A204.1 (cell line): ENCODE measurements around the gene RCBTB1.
"Not testable (repeated sequence)": the region's sequence is repeated elsewhere in the genome, so short reads cannot be mapped to it uniquely, and the experiment has no call there.

ENCODE experiments used
- FAIRE-seq: peaks from 2 replicates; lab custom pipeline; 2012; peaks lifted over from hg19 to GRCh38; lab: Jason Lieb, UNC

Gene RCBTB1

DNA sequence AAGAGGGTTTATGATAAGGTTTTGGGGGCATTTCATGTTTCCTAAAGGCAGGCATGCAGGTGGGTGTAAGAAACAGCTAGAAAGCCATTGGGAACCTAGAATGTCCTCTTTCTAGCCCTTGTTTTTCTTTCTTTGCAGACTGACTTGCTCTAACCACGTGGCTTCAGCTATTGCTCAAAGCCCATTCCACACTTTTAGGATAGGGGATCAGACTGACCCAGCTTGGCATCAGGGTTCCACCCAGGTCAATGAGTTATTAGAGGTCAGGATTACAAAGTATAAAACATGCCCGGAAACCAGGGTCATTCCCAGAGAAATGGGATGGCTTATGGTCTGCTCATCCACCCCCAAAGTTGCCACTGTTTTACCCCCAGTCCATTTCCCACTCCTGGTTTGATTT, 72.8 kb downstream of the RCBTB1 start:
- no peak for FAIRE-seq

GRCh38 chr13:49503951-49504350, 81.4 kb downstream of the RCBTB1 start:
- FAIRE-seq: no peak

- FAIRE-seq: no peak
These were observed 82.4 kb downstream of the RCBTB1 start for GRCh38 chr13:49502954-49503353.

- FAIRE-seq: no peak
These were observed 85.3 kb downstream of the RCBTB1 start for GRCh38 chr13:49499889-49500660.

- no peak for FAIRE-seq
These were observed 87.2 kb downstream of the RCBTB1 start for GRCh38 chr13:49498206-49498605.

DNA sequence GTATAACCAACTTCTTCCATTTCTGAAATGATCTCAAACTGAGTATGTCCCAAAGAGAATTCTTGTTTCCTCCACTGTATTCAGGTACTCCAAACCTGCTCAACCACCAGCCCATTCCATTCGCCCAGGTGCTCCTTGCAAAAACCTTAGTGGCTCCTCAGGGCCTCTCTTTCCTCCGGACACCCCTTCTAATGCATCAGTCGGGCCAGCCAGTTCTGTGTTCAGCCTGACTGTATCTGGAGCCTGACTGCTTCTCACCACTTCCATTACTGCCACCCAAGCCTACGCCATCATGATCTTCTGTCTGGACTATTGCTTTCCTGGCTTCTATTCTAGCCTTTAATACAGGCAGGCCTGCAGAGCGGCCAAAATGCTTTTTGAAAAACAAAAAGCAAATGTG, 88.1 kb downstream of the RCBTB1 start:
- no peak for FAIRE-seq

- FAIRE-seq: not testable (repeated sequence)
These were observed 88.5 kb downstream of the RCBTB1 start for GRCh38 chr13:49496837-49497236.

DNA sequence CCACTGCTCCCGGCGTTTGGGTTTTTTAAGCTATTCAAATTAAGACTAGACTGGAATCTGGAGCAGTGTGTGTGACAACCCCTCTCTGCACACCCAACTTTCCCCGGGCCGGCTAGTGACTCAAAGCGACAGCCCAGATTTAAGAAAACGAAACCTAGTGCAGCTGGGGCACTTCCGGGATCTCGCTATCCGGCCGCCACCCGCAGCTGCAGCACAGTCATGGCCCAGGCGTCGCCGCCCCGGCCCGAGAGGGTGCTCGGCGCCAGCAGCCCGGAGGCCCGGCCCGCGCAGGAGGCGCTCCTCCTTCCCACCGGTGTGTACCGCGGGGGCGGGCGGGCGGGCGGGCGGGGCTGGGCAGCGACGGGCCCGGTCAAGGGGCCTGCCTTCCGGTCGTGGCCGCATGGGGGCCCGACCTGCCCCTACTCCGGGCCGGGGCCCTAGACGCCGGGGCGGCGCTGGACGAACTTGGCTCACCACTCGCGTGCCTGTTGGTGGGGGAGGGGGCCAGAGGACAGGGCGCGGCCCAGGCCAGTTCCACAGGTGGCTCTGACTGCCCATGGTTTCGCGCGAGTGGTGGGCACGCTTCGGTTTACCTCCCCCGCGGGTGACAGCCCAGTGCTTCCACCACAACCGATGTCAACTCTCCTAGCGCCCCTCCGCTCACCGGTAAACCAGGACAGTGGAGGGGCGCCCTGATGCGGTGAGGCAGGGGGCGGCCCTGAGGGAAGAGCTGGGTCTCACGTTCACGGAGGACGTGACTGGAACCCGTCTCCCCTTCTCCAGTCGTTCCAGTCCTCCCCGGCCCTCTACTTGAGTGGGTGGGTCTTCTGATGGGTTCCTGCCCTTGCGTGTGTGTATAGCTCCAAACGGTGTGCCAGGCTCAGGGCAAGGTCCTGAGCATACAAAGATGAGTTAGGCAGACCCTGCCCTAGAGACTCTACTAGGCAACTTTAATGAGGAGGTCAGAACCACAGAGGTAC, 89.3 kb downstream of the RCBTB1 start, which contains the start of gene PHF11:
PHF11 (plus strand) TSS at position 171 of the 980 bp plus-strand sequence; CDS start at position 220, 49 bp downstream.
- FAIRE-seq: no peak

- no peak for FAIRE-seq
These were observed 90.7 kb downstream of the RCBTB1 start for GRCh38 chr13:49494645-49495044.

GRCh38 chr13:49488563-49488962, 96.8 kb downstream of the RCBTB1 start:
- no peak for FAIRE-seq
